Embryonic facial prominence (tissue), 1 donor: ENCODE results near the gene ANAPC4.

ENCODE experiments used
- DNase-seq: peaks from one replicate; pipeline ENCODE4 v3.0.0-alpha.2; 2016; ENCODE audit errors: extremely low spot score

The ANAPC4 gene

DNA sequence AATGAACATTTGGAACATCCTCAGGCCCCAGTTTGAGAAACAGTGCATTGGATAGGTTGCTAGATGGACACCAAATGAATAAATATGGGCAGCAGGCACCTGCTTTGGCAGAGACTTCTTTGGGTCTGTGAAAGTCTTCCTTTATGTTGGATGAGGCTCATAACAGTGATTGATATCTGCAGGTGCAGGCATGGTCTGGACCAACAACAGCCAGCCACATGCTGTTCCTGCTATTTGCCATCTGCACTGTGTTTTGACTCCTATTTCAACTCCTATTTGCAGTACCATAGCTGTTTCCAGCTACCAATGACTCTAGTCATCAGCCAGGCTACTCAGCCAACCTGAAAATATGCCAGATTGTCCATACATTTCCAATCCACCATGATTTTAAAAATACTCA is 60.9 kb downstream of the ANAPC4 start:
- no peak for DNase-seq

DNA sequence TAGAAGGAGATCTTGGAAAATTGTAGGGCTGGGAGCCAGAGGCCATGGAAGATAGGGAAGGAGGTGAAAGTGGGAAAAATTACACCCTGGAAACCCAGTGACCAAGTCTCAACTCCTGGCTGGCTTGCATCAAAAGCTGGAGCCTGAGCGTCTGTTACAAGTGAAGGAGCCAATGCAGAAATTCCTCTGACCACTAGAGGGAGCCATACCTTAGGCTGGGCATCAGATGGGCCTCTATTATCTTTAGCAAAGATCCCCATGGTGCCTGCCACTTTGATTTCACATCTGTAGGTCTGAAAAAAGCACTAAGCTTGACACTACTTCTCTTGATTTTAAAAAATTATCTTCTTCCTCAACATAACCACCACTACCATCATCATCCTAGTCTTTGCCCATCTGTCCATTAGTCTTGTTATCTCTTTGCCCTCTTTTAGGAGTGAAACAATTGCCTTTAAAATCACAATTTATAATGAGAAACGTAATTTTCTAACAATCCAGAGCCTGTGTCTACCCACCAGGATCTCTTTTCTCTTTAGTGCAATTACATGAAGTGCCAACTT is 62.9 kb downstream of the ANAPC4 start:
- DNase-seq: no peak

DNA sequence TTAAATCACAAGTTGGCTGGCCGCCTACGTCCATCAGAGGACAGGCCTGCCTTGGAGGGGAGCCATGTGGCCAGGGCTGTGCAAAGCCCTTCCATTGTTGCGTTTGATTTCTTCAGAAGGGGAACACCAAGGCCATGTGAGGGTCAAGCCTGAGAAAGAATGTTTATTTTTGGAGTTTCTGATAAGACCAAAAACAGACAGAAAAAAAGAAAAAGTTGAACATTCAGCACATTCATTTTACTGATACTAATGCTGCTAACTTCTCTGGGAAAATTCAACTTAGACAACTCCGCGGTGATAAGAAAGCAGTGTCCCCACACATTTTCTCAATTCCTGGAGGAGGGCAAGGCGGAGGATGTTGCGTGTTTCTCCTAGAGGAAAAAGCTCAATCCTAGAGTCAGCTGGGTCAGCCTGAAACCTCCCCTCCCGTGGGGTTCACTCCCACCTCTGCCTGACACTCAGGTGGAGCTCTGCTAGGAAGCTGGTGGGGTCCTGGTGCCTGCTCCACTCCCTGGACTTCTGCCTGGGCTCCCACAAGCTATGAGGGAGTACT is 63.5 kb downstream of the ANAPC4 start:
- no peak for DNase-seq

DNA sequence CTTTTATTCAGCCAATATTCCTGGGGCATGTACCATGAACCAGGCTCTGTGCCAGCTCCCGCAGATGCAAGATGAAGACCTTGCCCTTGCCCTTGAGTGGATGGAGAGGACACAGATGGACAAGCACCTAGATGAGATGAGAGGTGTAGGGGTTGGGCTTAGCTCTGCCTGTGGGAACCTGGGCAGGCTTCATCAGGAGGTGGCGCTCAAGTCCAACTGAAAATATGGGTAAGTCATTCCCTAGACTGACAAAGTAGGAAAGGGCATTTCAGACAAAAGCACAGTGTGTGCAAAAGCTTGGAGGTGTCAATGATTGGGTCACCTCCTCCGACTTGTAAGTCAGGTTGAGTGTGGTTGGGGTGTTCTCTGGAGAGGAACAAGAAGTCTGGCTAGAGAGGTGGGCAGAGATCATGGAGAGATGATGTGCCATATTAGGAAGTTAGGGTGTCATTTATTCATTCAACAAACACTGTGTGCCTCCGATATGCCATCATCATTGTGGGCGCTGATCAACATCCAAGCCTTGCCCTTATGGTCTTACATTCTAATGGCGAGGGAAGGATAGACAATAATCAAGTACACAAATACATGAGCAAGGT is 64.6 kb downstream of the ANAPC4 start:
- no peak for DNase-seq

DNA sequence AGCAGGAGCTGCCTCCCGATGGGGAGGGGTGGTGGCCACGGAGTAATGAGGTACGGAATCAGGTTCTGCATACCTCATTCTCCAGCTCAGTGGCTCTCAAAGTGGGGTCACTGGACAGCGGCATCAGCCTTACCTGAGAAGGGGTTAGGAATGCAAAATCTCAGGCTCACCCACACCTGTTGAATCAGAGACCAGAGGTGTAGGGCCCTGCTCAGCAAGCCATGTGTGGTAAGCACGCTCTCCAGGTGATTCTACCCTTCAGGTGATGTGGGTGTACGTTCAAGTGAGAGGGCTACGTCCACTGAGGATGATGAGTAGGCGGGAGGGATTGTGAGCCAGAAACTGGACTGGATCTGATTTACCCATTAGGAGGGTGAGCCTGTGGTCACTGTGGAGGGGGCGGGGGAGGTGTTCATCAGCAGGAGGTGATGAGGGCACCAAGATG is 65.8 kb downstream of the ANAPC4 start:
- no peak for DNase-seq

DNA sequence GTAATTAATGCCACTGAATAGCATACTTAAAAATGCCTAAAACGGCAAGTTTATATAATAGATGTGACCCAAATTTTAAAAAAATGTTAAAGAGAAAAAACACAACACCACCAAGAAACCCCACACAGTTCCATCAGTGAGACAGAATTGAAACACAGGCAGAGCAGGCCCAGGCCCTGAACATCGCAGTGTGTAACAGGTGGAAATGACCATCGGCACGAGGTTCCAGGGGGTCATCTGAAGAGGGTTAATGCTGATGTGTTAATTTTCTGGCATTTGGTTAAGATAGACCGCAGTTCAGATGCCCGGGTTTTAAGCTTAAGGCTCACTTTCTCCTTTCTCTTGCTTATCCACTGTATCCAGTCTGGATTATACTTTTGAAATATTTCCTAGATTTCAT is 66.8 kb downstream of the ANAPC4 start:
- DNase-seq: no peak

DNA sequence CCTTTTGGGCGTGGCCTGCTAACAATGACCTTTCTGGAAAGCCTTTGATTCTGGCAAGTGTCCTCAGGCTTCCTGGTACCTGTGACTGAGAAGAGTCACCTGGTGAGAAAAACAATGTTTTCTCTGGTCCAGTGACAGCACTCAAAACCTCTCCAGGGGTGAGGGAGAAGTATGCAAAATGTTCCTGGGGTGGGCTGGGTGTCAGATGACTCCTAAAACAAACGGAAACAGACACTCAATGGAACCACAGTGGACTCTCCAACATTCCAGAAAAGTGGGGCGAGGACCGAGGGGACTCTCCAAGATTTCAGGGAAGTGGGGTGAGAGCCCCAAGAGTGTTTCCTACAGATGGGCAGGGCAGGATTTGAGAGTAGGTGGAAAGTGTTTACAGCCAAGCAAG is 69.5 kb downstream of the ANAPC4 start:
- DNase-seq: no peak

DNA sequence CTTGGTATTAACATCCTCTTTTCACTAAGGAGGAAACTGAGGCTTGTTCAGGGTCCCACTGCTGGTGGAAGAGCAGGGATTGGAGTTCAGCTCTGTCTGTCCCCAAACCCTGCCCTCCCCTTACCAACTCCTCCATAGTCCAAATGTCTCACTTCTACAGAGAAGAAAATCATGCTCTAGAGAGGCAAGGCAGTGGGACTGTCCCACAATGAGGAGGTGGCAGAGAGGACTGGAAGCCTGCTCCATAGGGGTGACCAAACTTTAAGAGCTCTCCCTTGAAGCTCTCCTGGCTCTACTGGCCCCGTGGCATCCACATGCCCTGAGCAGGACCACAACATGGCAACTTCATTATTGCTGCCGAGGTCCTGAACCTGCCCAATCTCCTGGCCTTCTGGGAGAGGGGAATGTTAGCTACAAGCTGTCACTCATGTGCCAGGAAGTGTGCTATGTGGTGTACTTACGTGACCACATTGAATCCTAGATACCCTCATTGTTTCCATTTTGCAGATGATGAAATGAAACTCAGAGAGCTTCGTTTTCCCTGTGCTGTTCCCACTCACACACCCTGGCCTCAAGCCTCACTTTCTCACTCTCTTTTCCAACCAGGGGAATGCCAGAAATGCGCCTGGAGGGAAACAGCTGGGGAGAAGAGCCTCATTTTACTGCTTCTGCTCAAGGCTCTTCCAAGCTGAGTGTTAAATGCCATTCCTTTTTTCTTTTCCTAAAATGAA is 71.5 kb downstream of the ANAPC4 start:
- DNase-seq: no peak

DNA sequence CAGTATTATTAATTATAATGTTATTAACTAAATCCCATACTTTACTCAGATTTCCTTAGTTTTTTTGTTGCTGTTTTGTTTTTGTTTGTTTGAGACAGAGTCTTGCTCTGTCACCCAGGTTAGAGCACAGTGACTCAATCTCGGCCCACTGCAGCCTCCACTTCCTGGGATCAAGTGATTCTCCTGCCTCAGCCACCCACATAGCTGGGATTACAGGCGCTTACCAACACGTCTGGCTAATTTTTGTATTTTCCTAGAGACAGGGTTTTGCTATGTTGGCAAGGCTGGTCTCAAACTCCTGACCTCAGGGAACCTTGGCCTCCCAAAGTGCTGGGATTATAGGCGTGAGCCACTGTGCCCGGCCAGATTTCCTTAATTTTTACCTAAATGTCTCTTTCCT is 72.2 kb downstream of the ANAPC4 start:
- no peak for DNase-seq

DNA sequence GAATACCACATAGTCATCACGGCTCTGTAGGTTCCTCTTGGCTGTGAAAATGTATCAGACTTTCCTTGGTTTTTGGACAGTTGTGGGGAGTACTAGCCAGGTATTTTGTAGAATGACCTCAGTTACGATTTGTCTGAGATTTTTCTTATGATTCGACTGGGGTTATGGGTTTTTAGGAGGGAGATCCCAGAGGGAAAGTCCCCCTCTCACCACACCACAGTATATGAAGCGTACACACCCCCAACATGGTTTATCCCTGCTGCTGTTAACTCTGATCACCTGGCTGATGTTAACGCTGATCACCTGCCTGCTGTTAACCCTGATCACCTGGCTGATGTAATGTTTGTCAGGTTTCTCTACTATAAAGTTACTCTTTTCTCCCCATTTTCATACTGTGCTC is 72.6 kb downstream of the ANAPC4 start:
- no peak for DNase-seq

DNA sequence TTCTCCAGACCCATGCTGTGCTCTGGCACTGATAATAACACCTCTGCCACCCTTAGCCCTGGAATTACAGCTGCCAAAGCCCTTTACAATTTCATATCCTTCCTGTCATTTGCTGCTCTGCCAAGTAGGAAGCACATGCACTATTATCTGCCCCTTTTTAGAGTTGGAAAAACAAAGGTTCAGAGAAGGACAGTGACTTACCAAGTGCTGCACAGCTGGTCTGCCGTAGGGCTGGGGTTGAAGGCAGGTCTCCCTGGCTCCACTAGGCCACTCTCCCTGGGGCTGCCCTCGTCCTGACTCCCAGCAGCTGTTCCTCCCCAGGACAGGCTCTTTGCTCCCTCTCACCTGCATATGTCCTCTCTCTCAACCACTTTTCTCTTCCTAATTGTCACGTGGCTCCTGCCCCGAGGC is 73.4 kb downstream of the ANAPC4 start:
- DNase-seq: no peak

DNA sequence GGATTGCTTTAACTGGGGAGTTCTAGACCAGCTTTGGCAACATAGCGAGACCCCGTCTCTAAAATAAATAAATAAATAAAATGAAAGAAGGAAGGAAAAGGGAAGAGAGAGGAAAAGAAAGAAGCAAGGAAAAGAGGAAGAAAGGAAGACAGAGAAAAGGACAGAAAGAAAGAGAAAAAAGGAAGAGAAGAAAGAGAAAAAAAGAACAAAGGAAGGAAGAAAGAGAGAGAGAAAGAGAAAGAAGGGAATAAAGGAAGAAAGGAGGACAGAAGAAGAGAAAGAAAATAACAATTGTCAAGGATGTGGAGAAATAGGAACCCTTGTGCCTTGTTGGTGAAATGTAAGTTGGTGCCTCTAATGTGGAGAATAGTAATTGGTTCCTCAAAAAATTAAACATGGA is 74.6 kb downstream of the ANAPC4 start:
- no peak for DNase-seq

DNA sequence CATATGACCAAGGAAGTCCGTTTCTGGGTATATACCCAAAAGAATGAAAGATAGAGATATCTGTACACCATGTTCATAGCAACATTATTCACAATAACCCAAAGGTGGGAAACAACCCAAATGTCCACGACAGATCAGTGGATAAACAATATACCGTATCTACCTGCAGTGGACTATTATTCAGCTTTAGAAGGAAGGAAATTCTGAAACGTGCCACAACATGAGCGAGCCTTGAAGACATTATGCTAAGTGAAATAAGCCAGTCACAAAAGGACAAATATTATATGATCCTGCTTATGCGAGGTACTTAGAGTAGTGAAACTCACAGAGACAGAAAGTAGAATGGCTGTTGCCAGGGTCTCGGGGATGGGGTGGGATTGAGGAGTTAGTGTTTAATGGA is 75.0 kb downstream of the ANAPC4 start:
- no peak for DNase-seq

DNA sequence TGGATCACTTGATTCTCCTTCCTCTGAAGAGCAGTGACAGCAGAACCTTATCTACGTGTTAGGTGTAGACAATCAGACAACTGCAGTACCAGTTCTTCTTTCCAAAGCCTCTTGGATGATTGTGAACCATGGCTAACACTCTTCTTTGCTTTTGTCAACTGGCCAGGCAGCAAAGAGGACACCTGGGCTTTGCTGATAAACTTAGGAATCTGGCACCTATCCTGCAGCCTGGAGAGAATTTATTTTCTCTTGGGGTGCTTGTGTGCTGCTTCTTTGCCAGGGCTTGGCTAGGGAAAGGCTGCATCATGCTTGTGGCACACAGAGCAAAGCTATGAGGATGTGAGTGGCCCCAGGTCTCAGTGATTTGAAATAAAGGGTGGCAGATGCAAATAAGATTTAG is 77.4 kb downstream of the ANAPC4 start:
- DNase-seq: no peak

DNA sequence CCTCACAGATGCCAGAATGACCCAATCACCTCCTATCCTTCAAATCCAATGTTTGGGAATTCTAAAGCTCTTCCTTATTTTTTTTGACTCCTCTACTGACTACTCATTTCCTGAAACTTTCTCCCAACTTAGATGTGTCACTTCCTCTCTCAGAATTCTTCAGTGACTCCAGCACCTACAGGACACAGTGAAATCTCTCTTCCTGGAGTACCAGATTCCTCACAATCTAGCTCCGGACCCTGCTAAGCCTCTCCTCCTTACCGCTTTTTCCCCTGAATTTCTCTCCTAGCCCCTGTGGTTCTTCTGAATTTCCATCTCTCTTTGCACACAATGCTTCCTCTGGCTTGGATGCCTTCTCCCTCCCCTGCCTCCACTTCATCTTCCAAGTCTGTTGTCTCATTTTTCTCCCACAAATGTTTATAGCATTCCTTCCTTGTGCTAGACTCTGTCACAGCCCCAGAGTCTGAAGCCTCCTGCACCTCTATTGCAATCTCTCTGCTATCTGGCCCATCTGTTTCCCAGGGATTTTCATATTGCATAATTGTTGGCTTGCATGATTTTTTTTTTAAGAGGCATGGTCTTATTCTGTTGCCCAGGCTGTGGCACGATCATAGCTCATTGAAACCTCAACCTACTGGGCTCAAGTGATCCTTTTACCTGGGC is 80.1 kb downstream of the ANAPC4 start:
- no peak for DNase-seq

DNA sequence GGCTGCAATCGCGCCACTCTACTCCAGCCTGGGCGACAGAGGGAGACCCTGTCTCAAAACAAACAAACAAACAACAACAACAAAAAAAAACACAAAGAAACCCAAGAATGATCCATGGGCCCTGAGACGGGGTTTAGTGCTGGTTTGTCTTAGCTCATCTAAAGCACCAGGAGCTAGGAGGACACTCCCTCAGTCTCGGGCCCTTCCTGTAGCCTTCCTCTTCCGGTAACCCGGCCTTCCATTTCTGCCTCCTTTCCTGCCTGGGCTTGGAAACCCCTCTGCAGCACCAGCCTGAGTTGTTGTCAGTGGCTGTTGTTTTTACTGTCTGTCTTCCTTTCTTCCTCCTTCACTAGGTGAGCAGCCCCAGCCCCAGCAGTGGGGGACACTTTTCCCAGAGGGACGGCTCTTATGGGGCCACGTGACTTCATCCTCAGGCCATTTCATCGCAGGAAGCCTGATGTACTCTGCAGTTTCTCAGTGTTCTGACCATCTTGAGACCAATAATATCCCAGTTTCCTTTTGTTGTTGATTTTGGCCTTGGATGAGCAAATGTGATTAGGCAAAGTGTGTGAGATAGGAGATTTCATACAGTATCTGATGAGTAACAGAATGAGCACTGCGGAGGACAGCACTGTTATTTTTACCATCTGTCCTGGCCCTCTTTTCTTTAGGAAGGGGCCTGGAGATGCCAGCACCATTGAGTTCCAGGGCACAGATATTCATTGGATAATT is 90.1 kb downstream of the ANAPC4 start:
- DNase-seq: no peak

DNA sequence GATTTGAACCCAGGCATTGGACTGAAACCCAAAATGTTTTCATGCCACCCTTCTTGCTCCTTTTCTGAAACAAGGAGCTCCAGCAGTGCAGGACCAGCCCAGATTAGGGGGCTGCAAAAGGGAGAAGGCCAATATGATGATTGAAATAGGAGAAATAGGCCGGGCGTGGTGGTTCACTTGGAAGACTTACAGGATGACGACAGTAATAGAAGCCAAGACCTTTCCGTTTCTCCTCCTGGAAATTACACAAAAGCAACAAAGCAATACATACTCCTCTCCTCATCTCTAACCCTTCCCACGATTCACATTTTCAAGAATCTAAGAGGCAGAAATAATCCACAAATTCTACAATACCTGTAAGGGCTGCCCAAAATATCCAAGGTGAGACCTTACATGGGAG is 90.8 kb downstream of the ANAPC4 start:
- DNase-seq: no peak
